Hepatocyte (in vitro differentiated cells): ENCODE data around the gene CSNK1D. TPM values are rescaled to one million over a fixed set of nuclear protein-coding genes. Genes with fewer than 3 reads are reported as not detected.
A peak's percentile ranks its signal among the peaks of the same experiment; 100 is the strongest.

Experiments
- DNase-seq: peaks from one replicate; pipeline ENCODE4 v3.0.0-alpha.2; 2016; ENCODE audit warnings: low spot score
- H2AFZ ChIP-seq: fragments of 200-600 bp; sonication (generic); 2 replicates; pipeline ENCODE4 v1.6.0; 2016; ENCODE audit warnings: antibody characterized with exemption, mild to moderate bottlenecking
- H3K27ac ChIP-seq: fragments of 200-600 bp; sonication (generic); 2 replicates; pipeline ENCODE4 v1.5.1; 2016; ENCODE audit warnings: mild to moderate bottlenecking
- H3K27me3 ChIP-seq: fragments of 200-600 bp; sonication (generic); 2 replicates; pipeline ENCODE4 v1.6.1; 2016
- H3K36me3 ChIP-seq: fragments of 200-600 bp; sonication (generic); replicated peaks from 2 replicates; pipeline ENCODE4 v1.5.1; 2016; ENCODE audit warnings: low read depth; ENCODE audit not compliant: insufficient read depth
- H3K4me1 ChIP-seq: fragments of 200-600 bp; sonication (generic); 2 replicates; pipeline ENCODE4 v1.5.1; 2016; ENCODE audit warnings: mild to moderate bottlenecking, moderate library complexity; ENCODE audit not compliant: insufficient read depth
- H3K4me2 ChIP-seq: fragments of 200-600 bp; sonication (generic); 2 replicates; pipeline ENCODE4 v1.6.0; 2016
- H3K4me3 ChIP-seq: fragments of 200-600 bp; sonication (generic); 2 replicates; pipeline ENCODE4 v1.5.1; 2016; ENCODE audit warnings: mild to moderate bottlenecking
- H3K79me2 ChIP-seq: fragments of 200-600 bp; sonication (generic); 2 replicates; pipeline ENCODE4 v1.6.0; 2017; ENCODE audit warnings: mild to moderate bottlenecking
- H3K9me2 ChIP-seq: fragments of 200-600 bp; sonication (generic); replicated peaks from 2 replicates; pipeline ENCODE4 v1.6.0; 2017; ENCODE audit warnings: mild to moderate bottlenecking; ENCODE audit not compliant: insufficient read depth
- H3K9me3 ChIP-seq: fragments of 200-600 bp; sonication (generic); 2 replicates; pipeline ENCODE4 v1.5.1; 2016; ENCODE audit warnings: low read depth, mild to moderate bottlenecking
- H4K20me1 ChIP-seq: fragments of 200-600 bp; sonication (generic); 2 replicates; pipeline ENCODE4 v1.6.0; 2016; ENCODE audit warnings: mild to moderate bottlenecking; ENCODE audit not compliant: insufficient read depth, poor library complexity, severe bottlenecking
- EZH2 ChIP-seq: fragments of 200-600 bp; sonication (generic); IDR thresholded peaks from 2 replicates; pipeline ENCODE4 v1.6.1; 2016; ENCODE audit warnings: antibody characterized with exemption, mild to moderate bottlenecking, borderline replicate concordance
- EZH2phosphoT487 ChIP-seq: fragments of 200-600 bp; sonication (generic); IDR thresholded peaks from one replicate; pipeline ENCODE4 v1.6.1; 2018; ENCODE audit warnings: antibody characterized with exemption, mild to moderate bottlenecking, low read depth, moderate library complexity; ENCODE audit not compliant: unreplicated experiment, severe bottlenecking
- WGBS: methylation state at CpG from one replicate; pipeline ENCODE4 v1.1.6; 2016; ENCODE audit warnings: low lambda C conversion rate; ENCODE audit errors: missing lambda C conversion rate; 5-methylcytosine and 5-hydroxymethylcytosine counted together
- polyA plus RNA-seq: library from polyadenylated mRNA; unstranded; fragments of >200 nt; fragmentation: Nextera tagmentation; extraction: Ambion mirVana; gene quantifications from 2 replicates; pipeline ENCODE4 v1.2.1, GENCODE V29; 2016
- total RNA-seq: library from RNA; depleted of rRNA; stranded (reverse); fragments of >200 nt; gene quantifications from 2 replicates; pipeline ENCODE4 v1.2.3, GENCODE V29; 2014
- TF ChIP-seq, protein P1 (sequence below): fragments of 200-600 bp; sonication (generic); IDR thresholded peaks from 2 replicates; pipeline ENCODE4 v1.5.1; 2016; ENCODE audit warnings: antibody characterized with exemption, mild to moderate bottlenecking; ENCODE audit not compliant: poor library complexity

Gene CSNK1D
- total and polyA plus RNA-seq, 2 experiments from 2014 or later, result 72.5 to 152 TPM

DNA sequence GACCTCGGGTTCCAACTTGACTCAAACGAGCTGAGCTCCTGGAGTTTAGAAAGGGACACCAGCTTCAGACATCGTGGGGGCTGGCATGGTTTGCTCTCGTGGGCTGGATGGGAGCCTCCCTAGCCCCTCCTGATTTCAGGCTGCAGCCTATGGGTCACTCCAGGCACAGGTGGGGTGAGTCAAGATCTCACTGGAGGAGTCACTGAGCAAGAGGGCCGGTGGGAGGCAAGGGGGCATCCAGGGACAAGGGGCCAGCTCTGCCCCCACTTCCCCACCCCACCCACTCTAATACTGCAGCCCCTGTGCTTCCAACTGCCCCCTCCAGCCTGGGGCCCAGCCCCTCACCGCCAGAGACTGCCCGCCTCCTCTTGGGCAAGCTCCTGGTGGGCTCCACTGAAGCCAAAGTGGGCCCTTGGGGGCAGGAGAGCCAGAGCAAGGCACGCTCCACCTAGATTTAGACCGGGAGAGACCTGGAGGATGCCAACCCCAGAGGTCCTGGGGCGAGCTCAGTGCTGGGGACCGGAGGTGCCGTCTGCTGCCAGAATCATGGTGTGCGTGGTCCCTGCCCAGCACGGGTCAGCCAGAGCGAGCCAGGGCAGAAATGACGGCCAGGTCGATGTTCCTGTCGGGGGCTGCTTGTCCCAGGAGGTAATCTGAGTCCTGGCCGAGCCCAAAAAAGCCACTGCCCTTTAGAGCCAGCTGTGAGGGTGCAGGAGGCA is 38.3 kb downstream of the CSNK1D start:
- TF ChIP-seq EZH2phosphoT487 (no peak), EZH2 (no peak)
- TF ChIP-seq, protein P1, sequence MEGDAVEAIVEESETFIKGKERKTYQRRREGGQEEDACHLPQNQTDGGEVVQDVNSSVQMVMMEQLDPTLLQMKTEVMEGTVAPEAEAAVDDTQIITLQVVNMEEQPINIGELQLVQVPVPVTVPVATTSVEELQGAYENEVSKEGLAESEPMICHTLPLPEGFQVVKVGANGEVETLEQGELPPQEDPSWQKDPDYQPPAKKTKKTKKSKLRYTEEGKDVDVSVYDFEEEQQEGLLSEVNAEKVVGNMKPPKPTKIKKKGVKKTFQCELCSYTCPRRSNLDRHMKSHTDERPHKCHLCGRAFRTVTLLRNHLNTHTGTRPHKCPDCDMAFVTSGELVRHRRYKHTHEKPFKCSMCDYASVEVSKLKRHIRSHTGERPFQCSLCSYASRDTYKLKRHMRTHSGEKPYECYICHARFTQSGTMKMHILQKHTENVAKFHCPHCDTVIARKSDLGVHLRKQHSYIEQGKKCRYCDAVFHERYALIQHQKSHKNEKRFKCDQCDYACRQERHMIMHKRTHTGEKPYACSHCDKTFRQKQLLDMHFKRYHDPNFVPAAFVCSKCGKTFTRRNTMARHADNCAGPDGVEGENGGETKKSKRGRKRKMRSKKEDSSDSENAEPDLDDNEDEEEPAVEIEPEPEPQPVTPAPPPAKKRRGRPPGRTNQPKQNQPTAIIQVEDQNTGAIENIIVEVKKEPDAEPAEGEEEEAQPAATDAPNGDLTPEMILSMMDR, result no peak
- Histone ChIP-seq H3K4me2 (peak overlapping the region; percentile 64), H2AFZ (no peak overlapping the region), H4K20me1 (peaks cover 17% of the 10 kb centered on the region), H3K4me3 (no peak overlapping the region), H3K9me2 (no peaks in the 10 kb centered on the region), H3K36me3 (no peaks in the 10 kb centered on the region), H3K27ac (peak overlapping the region; percentile 80), H3K4me1 (peaks cover 50% of the 10 kb centered on the region), H3K9me3 (no peaks in the 10 kb centered on the region), H3K27me3 (no peaks in the 10 kb centered on the region), H3K79me2 (peaks cover 30% of the 10 kb centered on the region)
- DNase-seq, result no peak
- 82% methylated on average over 19 of the region's 19 CpGs for WGBS

DNA sequence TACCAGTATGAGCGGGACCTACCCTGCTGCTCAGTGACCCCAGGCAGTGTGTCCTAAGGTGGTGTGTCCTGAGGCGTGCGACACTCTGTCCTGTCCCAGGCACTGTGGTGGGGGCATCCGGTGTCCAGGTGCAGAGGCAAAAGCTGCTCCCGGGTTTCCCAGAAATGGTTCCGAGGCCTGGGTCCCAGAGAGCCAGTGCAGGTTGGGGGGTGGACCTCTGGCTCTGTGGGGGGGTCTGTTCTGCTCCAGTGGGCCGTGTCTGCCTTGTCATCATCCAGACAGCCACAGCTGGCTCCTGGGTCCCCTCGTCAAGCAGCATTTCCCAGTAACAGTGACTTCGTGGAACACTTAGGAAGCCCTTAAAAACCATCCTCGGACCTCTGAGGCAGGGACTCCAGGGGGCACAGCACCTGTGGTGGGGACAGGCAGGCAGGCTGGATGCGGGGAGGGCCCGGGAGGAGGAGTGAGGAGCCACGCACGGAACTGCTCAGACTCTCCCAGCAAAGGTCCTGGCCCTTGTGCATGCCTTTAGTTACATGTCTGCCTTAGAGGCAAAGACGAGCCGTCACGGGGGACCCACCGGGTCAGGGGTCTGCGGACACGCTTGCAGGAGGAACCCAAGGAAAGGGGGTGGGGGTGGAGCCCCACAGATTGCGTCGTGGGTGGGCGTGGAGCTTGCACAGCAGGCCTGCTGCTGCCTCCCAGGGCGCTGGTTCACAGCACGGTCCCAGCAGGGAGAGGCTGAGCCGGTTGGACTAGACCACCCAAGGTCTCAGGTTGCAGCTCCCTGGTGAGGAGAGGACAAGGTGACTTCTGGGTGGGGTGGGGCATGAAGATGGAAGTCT is 39.1 kb downstream of the CSNK1D start:
- Histone ChIP-seq H3K9me3 (no peaks in the 10 kb centered on the region), H3K9me2 (no peaks in the 10 kb centered on the region), H3K36me3 (no peaks in the 10 kb centered on the region), H3K4me3 (no peak overlapping the region), H2AFZ (no peak overlapping the region), H3K27me3 (no peaks in the 10 kb centered on the region), H3K79me2 (peaks cover 37% of the 10 kb centered on the region), H3K4me1 (peaks cover 52% of the 10 kb centered on the region), H3K27ac (peak overlapping the region; percentile 7), H3K4me2 (peak overlapping the region; percentile 64), H4K20me1 (peaks cover 24% of the 10 kb centered on the region)
- DNase-seq, result no peak
- TF ChIP-seq EZH2phosphoT487 (no peak), EZH2 (no peak)
- TF ChIP-seq, protein P1, result no peak
- WGBS, result 44% methylated on average over 24 of the region's 26 CpGs

DNA sequence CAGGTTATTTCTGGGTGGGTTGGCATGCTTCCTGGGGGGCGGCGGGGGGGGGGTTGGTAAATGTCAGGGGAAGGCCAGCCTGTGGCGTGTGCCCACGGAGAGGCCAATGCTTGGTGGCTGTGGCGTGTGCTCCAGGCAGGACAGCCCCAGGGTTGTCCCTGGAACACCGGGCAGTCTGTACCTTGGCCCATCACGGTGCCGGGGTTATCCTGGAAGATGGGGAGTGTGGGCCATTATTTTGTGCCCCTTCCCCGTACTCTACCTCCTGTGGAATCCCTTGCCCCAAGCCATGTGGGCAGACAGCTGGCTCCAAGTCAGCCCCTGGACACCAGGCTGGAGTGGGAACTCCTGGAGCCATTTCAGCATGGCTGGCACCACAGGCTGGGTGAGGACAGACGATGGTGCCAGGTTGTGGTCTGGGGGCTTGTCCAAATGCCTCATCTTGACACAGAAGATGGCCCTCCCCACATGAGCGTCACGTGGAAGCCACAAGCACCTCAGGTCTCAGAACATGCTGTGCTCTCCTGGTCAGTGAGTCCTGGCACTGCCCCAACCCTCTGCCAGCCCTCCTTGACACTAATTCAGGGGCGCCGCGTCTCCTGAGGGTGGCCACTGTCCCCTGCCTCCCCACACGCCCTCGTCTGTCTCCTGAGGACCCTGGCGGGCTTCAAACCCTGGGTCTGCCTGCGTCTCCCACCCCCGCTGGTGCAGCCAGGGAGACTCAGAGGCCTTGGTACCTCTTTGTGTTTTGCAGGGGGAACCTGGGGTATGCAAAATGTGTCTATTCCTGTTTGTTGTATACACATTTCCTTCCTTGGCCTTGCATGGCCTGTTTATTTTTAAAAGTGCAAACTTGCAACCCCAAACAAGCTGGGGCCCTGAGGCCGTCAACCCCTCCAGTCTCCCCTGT is 40.4 kb downstream of the CSNK1D start:
- Histone ChIP-seq H2AFZ (no peak overlapping the region), H3K36me3 (no peaks in the 10 kb centered on the region), H3K4me2 (peak overlapping the region; percentile 99), H3K9me2 (no peaks in the 10 kb centered on the region), H3K79me2 (peaks cover 41% of the 10 kb centered on the region), H3K27ac (no peak overlapping the region), H3K9me3 (no peaks in the 10 kb centered on the region), H3K27me3 (no peaks in the 10 kb centered on the region), H3K4me3 (no peak overlapping the region), H4K20me1 (peaks cover 27% of the 10 kb centered on the region), H3K4me1 (peaks cover 53% of the 10 kb centered on the region)
- 91% methylated on average over 16 of the region's 21 CpGs for WGBS
- no peak for DNase-seq
- TF ChIP-seq, protein P1, result no peak
- TF ChIP-seq EZH2phosphoT487 (no peak), EZH2 (no peak)
